ENCODE data around the gene GAL3ST1.

- TF ChIP-seq EZH2 (IDR thresholded peaks at IDR 0.05; ENCODE audit: borderline replicate concordance, low read depth, low read length, severe bottlenecking) = no peak
- no peak for TF ChIP-seq CTCF (IDR thresholded peaks at IDR 0.05; ENCODE audit: borderline replicate concordance, extremely low read depth, low read length, poor library complexity, severe bottlenecking)
Observed at GRCh38 chr22:30542811-30543188, 31.7 kb downstream of the GAL3ST1 start.
